GM18873 (cell line): ENCODE results near the gene TRAFD1.

Experiments used
- ATAC-seq: cut with Tn5 transposase; IDR thresholded peaks from one replicate; pipeline ENCODE4 v1.9.1; 2021; ENCODE audit warnings: mild to moderate bottlenecking, moderate library complexity, moderate number of reproducible peaks; ENCODE audit not compliant: unreplicated experiment, low FRiP score

TRAFD1 gene

DNA sequence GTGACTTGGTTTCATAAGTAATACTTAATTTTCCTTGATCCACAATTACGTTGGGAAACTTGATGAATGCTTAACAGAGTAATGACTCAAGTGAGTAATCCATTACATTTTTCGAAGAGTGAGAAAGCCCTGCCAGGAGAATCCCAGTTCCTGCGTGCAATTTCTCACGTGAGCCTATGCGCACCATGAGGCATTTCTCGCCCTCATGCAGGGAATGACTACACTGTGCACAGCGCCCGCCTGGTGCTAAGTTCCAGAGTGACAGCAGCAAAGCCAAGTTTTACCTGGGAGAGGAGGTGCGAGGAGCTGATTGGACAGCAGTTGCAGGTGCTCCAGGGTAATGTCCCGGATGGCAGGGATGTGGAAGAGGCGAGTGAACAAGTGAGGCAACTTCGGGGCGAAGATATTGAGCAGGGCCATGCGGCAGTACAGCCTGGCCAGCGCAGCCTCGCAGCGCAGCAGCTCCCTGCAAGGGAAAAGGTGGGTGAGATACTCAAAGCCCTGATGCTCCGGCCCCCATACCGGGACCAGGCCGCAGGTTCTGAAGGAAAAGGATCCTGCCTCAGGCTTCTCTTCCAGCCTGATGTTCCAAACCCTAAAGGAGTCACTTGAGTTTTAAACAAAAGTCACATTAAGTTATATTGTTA, 69.4 kb downstream of the TRAFD1 start:
- no peak for ATAC-seq

DNA sequence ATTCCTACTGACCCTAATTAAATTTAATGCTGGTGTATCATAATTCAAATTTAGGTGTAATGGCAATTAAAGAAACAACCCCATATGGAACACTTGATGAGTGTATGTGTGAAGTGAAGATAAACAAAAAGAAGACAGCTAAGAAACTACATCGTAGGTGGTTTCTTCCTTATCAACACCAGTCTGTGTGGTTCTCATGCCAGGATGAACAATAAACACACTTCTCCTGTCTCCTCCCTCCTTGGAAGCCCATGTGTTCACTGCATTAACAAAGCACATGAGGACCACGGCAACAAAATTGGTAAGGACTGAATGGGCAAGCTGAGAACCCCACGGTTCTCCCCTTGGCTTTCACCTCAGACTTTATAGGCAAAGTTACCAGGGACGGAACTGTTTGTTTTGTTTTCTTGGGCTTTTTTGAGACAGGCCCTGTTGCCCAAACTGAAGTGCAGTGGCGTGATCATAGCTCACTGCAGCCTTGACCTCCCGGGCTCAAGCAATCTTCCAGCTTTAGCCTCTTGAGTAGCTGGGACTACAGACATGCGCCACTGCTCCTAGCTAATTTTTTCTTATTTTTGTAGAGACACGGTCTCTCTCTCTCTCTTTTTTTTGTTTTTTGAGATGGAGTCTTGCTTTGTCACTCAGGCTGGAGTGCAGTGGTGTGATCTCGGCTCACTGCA, 71.0 kb downstream of the TRAFD1 start:
- no peak for ATAC-seq

DNA sequence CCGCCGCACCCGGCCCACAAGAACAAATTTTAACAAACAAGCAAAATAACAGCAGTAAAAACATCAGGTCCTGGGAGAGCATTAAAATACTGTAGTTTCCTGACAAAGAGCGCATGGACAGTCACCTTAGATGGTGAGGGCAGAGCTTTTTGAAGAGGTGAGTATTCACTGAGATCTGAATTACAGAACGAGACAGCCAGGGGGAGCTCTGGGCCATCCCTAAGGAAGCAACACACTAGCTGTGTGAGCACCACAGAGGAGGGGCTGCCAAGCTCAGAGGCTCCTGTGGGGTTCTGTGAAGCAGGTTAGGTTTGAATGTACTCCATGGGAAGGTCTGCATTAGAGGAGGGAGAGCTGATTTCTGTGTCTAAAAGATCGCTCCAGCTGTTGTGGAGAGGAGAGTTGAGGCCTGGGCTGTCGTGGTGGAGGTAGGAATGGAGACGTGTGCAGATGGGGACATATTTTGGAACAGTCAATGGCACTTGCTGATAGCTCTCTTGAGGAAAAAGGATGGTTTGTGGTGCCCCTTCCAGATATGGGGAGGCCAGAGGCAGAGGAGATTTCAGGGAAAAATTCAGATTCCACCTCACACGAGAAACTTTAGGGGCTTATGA, 72.9 kb downstream of the TRAFD1 start:
- no peak for ATAC-seq

DNA sequence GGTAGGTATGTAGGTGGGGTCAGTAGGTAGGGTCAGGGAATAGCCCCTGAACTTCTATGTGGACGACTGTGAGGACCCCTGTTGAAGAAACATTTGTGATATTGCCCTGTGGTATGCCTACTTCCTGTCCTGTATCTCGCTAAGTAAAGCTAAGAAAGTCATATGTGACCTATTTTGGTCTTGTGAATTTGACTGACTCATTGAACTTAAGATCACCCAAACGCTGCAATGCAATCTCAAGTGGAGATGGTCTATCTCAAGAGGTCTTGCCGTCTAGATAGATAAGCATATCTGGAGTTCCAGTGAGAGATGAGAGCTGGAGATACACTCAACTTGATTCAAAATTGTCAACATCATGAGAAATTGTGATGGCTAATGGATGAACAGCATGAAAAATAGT, 73.8 kb downstream of the TRAFD1 start:
- no peak for ATAC-seq
